Thymus (tissue), 11 donors: ENCODE measurements around the gene PREX1. TPM values are rescaled to one million over a fixed set of nuclear protein-coding genes. Genes with fewer than 3 reads are reported as not detected.

ENCODE experiments used
- DNase-seq, 9 donors: peaks; one replicate each; pipeline ENCODE4 v3.0.0-alpha.2; 2013; ENCODE audit warnings: low spot score in 9 of 9, low read depth in 6 of 9, missing footprints in 1 of 9
- H3K27ac ChIP-seq, 2 donors: one replicate each; pipeline ENCODE4 v1.5.1; 2013; ENCODE audit warnings: control low read depth in 1 of 2, low read depth in 1 of 2, low read length in 1 of 2, mild to moderate bottlenecking in 1 of 2, moderate library complexity in 1 of 2
- H3K27me3 ChIP-seq, 2 donors: one replicate each; pipeline ENCODE4 v1.5.1; 2013; ENCODE audit warnings: low read length in 1 of 2; ENCODE audit not compliant: control insufficient read depth in 2 of 2, insufficient read depth in 1 of 2
- H3K36me3 ChIP-seq, 2 donors: one replicate each; pipeline ENCODE4 v1.5.1; 2013; ENCODE audit warnings: low read length in 1 of 2, mild to moderate bottlenecking in 1 of 2, moderate library complexity in 1 of 2; ENCODE audit not compliant: control insufficient read depth in 2 of 2, insufficient read depth in 2 of 2
- H3K4me1 ChIP-seq, 2 donors: one replicate each; pipeline ENCODE4 v1.5.1; 2013; ENCODE audit warnings: low read length in 2 of 2; ENCODE audit not compliant: control insufficient read depth in 2 of 2, insufficient read depth in 2 of 2
- H3K4me3 ChIP-seq, 2 donors: one replicate each; pipeline ENCODE4 v1.5.1; 2013; ENCODE audit warnings: low read length in 2 of 2, control low read depth in 1 of 2, mild to moderate bottlenecking in 1 of 2
- H3K9me3 ChIP-seq, 2 donors: one replicate each; pipeline ENCODE4 v1.5.1; 2013; ENCODE audit warnings: low read length in 1 of 2, mild to moderate bottlenecking in 1 of 2; ENCODE audit not compliant: control insufficient read depth in 2 of 2, insufficient read depth in 1 of 2
- WGBS: extraction: QIAGEN DNeasy Blood & Tissue Kit; methylation state at CpG from one replicate; pipeline ENCODE4 v1.1.7; 2013; 5-methylcytosine and 5-hydroxymethylcytosine counted together
- polyA plus RNA-seq: library from polyadenylated mRNA; stranded (reverse); fragments of 200-250 nt; gene quantifications from one replicate; pipeline ENCODE4 v1.2.3, GENCODE V29; 2013
- total RNA-seq: library from RNA; stranded (reverse); fragments of 120-200 nt; gene quantifications from one replicate; pipeline ENCODE4 v1.2.4, GENCODE V29; 2013
- donor health status: healthy.

Gene PREX1
- total and polyA plus RNA-seq, 2 donors = 12.5 to 19.8 TPM

GRCh38 chr20:48606172-48606840 is 221.5 kb downstream of the PREX1 start:
- DNase-seq = no peak
- H3K27ac ChIP-seq = no peak overlapping the region
- H3K36me3 ChIP-seq = no peaks in the 10 kb centered on the region
- H3K9me3 ChIP-seq = no peaks in the 10 kb centered on the region
- 89% methylated on average over 14 of the region's 14 CpGs for WGBS
- no peaks in the 10 kb centered on the region for H3K27me3 ChIP-seq
- no peaks in the 10 kb centered on the region for H3K4me1 ChIP-seq
- H3K4me3 ChIP-seq = no peak overlapping the region

DNA sequence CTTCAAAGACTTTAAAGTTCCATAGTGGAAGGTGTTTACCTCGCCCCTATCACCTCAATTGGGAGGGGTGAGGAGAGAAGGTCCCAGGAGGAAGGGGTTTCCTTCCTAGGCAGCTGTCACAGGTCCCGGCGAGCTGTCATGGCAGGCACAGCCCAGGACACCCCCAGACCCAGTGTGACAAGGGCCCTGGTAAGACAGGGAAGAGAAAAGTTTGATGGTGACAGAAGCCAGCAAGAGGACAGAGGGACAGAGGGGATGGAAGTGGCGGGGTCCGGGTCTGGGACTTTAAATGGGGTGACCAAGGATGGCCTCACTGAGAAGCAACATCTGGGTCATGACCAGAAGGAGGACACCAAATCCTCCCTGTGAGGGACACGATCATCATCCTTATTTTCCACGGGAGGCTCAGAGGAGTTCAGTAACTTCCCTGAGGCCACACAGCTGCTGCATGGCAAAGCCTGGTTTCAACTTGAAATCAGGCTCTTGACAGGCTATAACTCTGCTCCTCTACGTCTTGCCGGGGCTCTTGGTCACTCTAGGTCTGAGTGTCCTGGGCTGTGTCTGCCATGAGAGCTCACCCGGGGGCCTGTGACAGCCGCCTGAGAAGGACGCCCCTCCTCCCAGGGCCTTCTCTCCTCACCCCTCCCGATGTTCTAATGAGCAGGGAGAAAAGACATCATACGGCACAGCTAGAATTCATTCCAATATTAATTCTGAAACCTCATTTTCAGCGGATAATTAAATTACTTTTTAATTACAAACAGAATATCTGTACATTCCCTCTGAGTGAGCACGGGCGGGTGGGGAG is 222.2 kb downstream of the PREX1 start:
- Histone ChIP-seq H3K27me3 (no peaks in the 10 kb centered on the region), H3K4me1 (no peaks in the 10 kb centered on the region)
- DNase-seq = no peak

DNA sequence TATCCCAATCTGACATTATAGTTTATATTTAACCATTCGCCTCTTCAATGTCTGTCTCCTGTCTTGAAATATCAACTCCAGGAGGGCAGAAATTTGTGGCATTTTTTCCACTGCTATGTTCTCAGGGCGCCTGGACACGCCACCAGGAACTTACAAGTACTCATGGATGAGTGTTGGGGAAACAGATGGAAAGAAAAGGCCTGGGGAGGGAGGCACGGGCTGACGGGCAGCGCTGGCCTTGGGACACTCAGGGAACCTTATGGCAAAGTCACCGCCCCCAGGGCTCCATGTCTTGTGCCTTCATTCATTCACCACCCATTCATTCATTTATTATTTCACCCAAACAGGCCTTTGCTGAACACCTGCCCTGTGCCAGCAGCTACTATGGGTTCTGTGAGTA is 222.9 kb downstream of the PREX1 start:
- no peak for DNase-seq
- Histone ChIP-seq H3K4me1 (no peaks in the 10 kb centered on the region), H3K27me3 (no peaks in the 10 kb centered on the region), H3K4me3 (no peak overlapping the region), H3K9me3 (no peaks in the 10 kb centered on the region), H3K36me3 (no peaks in the 10 kb centered on the region), H3K27ac (no peak overlapping the region)
- WGBS = 91% methylated on average over 7 of the region's 7 CpGs

More for the DNA sequence above, 222.2 kb downstream of the PREX1 start:
- H3K4me3 ChIP-seq = no peak overlapping the region
- no peak overlapping the region for H3K27ac ChIP-seq
- H3K36me3 ChIP-seq = no peaks in the 10 kb centered on the region
- 87% methylated on average over 17 of the region's 17 CpGs for WGBS
- H3K9me3 ChIP-seq = no peaks in the 10 kb centered on the region

DNA sequence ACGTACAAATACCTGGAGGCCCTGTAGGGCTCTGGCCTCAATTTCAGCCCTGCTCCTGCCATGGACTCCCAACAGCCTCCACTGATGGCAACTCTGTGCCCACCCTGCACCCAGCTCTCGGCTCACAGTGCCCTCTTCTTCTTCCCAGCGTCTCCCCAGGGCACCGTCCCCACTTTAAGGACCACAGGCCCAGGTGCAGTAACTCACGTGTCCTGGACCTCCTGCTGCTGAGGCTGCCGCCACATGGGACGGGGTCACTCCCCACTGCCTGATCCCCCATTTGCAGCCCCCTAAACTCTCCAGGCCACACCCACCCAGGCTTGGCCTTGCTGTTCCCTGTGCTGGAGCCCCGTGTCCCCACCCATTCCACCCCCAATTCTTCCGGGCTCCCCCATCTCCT is 223.4 kb downstream of the PREX1 start:
- no peaks in the 10 kb centered on the region for H3K4me1 ChIP-seq
- 95% methylated on average over 9 of the region's 9 CpGs for WGBS

GRCh38 chr20:48603819-48604405 is 223.9 kb downstream of the PREX1 start:
- DNase-seq = no peak
- 91% methylated on average over 11 of the region's 11 CpGs for WGBS
- no peaks in the 10 kb centered on the region for H3K27me3 ChIP-seq
- no peaks in the 10 kb centered on the region for H3K36me3 ChIP-seq
- H3K9me3 ChIP-seq = no peaks in the 10 kb centered on the region
- H3K4me3 ChIP-seq = no peak overlapping the region
- no peaks in the 10 kb centered on the region for H3K4me1 ChIP-seq
- no peak overlapping the region for H3K27ac ChIP-seq

More for the DNA sequence above, 223.4 kb downstream of the PREX1 start:
- H3K27me3 ChIP-seq = no peaks in the 10 kb centered on the region
- H3K27ac ChIP-seq = no peak overlapping the region
- no peak overlapping the region for H3K4me3 ChIP-seq
- no peak for DNase-seq
- H3K9me3 ChIP-seq = no peaks in the 10 kb centered on the region
- H3K36me3 ChIP-seq = no peaks in the 10 kb centered on the region

DNA sequence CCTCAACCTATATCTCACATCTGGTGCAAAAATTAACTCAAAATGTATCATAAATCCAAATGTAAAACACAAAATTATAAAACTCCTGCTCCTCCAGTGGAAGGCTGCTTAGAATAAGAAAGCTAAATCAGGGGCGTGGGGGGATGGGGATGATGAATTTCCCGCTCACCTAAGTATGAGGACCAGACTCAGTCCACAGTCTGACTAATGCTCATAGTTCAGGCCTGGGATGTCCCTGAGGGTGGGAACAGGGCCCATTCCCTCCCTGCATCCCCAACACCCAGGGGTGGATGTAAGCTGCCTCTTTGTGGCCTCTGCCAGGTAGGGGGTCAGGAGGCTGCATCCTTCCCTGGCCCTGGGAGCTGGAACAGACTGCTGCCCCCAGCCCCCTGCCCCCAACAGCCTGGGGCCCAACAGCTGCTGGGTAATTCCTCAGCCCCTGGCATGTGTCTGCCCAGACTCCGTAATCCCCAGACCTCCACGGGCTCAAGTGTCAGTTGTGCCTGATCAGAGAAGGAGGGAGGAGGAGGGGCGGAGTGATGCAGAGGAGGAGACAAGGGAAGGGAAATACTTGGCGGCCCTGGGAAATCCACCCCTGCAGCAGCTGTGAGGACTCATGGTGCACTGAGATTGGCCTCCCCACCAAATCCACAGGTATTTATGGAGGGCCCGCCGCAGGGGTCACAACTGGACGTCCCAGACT is 224.5 kb downstream of the PREX1 start:
- no peak for DNase-seq
- Histone ChIP-seq H3K4me1 (no peaks in the 10 kb centered on the region), H3K4me3 (no peak overlapping the region), H3K9me3 (no peaks in the 10 kb centered on the region), H3K27ac (no peak overlapping the region), H3K36me3 (no peaks in the 10 kb centered on the region), H3K27me3 (no peaks in the 10 kb centered on the region)
- WGBS = 80% methylated on average over 9 of the region's 9 CpGs

DNA sequence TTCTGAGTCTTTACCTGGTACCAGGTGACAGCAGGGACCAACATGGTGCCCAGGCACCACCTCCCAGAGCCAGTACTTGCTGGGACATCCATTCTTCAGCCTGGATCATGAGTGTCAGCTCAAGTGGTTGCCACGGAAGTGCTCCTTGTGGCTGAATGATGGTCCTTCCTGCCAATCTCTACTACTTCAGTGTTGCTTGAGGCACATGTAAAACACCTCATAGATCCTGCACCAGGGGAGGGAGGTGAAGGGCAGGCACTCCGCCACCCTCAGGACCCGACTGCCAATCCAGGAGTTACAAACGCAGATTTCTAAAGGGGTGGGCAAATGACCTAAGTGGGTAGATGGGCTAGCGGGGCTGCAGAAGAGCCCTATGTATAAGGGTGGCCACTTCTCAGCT is 226.0 kb downstream of the PREX1 start:
- Histone ChIP-seq H3K27ac (no peak overlapping the region), H3K9me3 (peaks cover 0 to 1% of the 10 kb centered on the region in 2 donors), H3K4me3 (no peak overlapping the region), H3K36me3 (no peaks in the 10 kb centered on the region), H3K4me1 (no peaks in the 10 kb centered on the region), H3K27me3 (no peaks in the 10 kb centered on the region)
- WGBS = 91% methylated on average over 5 of the region's 5 CpGs
- DNase-seq = no peak

GRCh38 chr20:48600470-48600945 is 227.3 kb downstream of the PREX1 start:
- H3K9me3 ChIP-seq = peaks cover 0 to 1% of the 10 kb centered on the region in 2 donors

More at GRCh38 chr20:48600470-48600945, 227.3 kb downstream of the PREX1 start:
- H3K27ac ChIP-seq = no peak overlapping the region
- no peaks in the 10 kb centered on the region for H3K27me3 ChIP-seq
- no peaks in the 10 kb centered on the region for H3K36me3 ChIP-seq
- no peak overlapping the region for H3K4me3 ChIP-seq
- H3K4me1 ChIP-seq = no peaks in the 10 kb centered on the region
- whole genome bisulfite sequencing = 93% methylated on average over 10 of the region's 10 CpGs
- DNase-seq = no peak
